GM06990 (cell line): Measurements from ENCODE around the gene EZH1.

Experiments used
- DNase-seq: peaks from one replicate; pipeline ENCODE4 v3.0.0-alpha.2; 2011; ENCODE audit not compliant: insufficient read length; ENCODE audit errors: extremely low read depth
- H3K27me3 ChIP-seq: replicated peaks from 2 replicates; pipeline ENCODE4 v1.6.0; 2011; ENCODE audit warnings: low read length; ENCODE audit not compliant: control insufficient read depth, insufficient read depth
- H3K36me3 ChIP-seq: 2 replicates; pipeline ENCODE4 v1.5.1; 2011; ENCODE audit warnings: low read length; ENCODE audit not compliant: control insufficient read depth, insufficient read depth
- H3K4me3 ChIP-seq: replicated peaks from 2 replicates; pipeline ENCODE4 v1.5.1; 2011; ENCODE audit warnings: low read depth, mild to moderate bottlenecking, control low read depth, low read length
- CTCF ChIP-seq: IDR thresholded peaks from 2 replicates; pipeline ENCODE4 v1.5.1; 2011; ENCODE audit warnings: low read length, control low read depth, mild to moderate bottlenecking, inconsistent platforms; ENCODE audit not compliant: insufficient read depth, poor library complexity, severe bottlenecking

EZH1 gene

GRCh38 chr17:42697108-42697811 lies 47.6 kb downstream of the EZH1 start:
- Histone ChIP-seq H3K36me3 (peaks cover 35% of the 10 kb centered on the region), H3K4me3 (no peak overlapping the region), H3K27me3 (no peaks in the 10 kb centered on the region)
- no peak for TF ChIP-seq CTCF
- no peak for DNase-seq

- H3K4me3 ChIP-seq: no peak overlapping the region
- H3K36me3 ChIP-seq: peaks cover 32% of the 10 kb centered on the region
- H3K27me3 ChIP-seq: no peaks in the 10 kb centered on the region
- TF ChIP-seq CTCF: no peak
- DNase-seq: no peak
Observed at GRCh38 chr17:42695500-42695899, 49.3 kb downstream of the EZH1 start.

GRCh38 chr17:42694524-42694923 lies 50.3 kb downstream of the EZH1 start:
- H3K4me3 ChIP-seq: no peak overlapping the region
- H3K27me3 ChIP-seq: no peaks in the 10 kb centered on the region
- DNase-seq: no peak
- TF ChIP-seq CTCF: no peak
- H3K36me3 ChIP-seq: peaks cover 33% of the 10 kb centered on the region

GRCh38 chr17:42692489-42692888 lies 52.4 kb downstream of the EZH1 start:
- no peak for TF ChIP-seq CTCF
- DNase-seq: no peak
- Histone ChIP-seq H3K36me3 (peaks cover 31% of the 10 kb centered on the region), H3K4me3 (no peak overlapping the region), H3K27me3 (no peaks in the 10 kb centered on the region)

- no peak for DNase-seq
- peaks cover 32% of the 10 kb centered on the region for H3K36me3 ChIP-seq
- no peak for TF ChIP-seq CTCF
- no peaks in the 10 kb centered on the region for H3K27me3 ChIP-seq
- no peak overlapping the region for H3K4me3 ChIP-seq
Observed at GRCh38 chr17:42691021-42691545, 53.8 kb downstream of the EZH1 start.

GRCh38 chr17:42690596-42690995 lies 54.2 kb downstream of the EZH1 start:
- TF ChIP-seq CTCF: no peak
- Histone ChIP-seq H3K36me3 (peaks cover 35% of the 10 kb centered on the region), H3K27me3 (no peaks in the 10 kb centered on the region), H3K4me3 (no peak overlapping the region)
- DNase-seq: no peak
